ENCODE measurements around the gene TTLL8. TPM values are rescaled to one million over a fixed set of nuclear protein-coding genes. Genes with fewer than 3 reads are reported as not detected.

The TTLL8 gene
- total RNA-seq, 1 donor = not detected

GRCh38 chr22:50048061-50048765 is 9.9 kb downstream of the TTLL8 start:
- no peak overlapping the region for H3K4me3 ChIP-seq (ENCODE audit: low read depth, low read length)
- TF ChIP-seq CTCF (IDR thresholded peaks at IDR 0.05; ENCODE audit: insufficient read depth, low read length) = no peak
- no peak for DNase-seq (ENCODE audit: low read depth)

- TF ChIP-seq CTCF (IDR thresholded peaks at IDR 0.05; ENCODE audit: insufficient read depth, low read length) = no peak
These were observed 10.8 kb downstream of the TTLL8 start for GRCh38 chr22:50047346-50047745.

GRCh38 chr22:50046481-50047245 is 11.4 kb downstream of the TTLL8 start:
- no peak overlapping the region for H3K4me3 ChIP-seq (ENCODE audit: low read depth, low read length)
- no peak for DNase-seq (ENCODE audit: low read depth)
- TF ChIP-seq CTCF (IDR thresholded peaks at IDR 0.05; ENCODE audit: insufficient read depth, low read length) = no peak

More at GRCh38 chr22:50047346-50047745, 10.8 kb downstream of the TTLL8 start:
- H3K4me3 ChIP-seq (ENCODE audit: low read depth, low read length) = no peak overlapping the region
- no peak for DNase-seq (ENCODE audit: low read depth)

GRCh38 chr22:50046019-50046415 is 12.1 kb downstream of the TTLL8 start:
- DNase-seq (ENCODE audit: low read depth) = no peak
- no peak overlapping the region for H3K4me3 ChIP-seq (ENCODE audit: low read depth, low read length)
- TF ChIP-seq CTCF (IDR thresholded peaks at IDR 0.05; ENCODE audit: insufficient read depth, low read length) = no peak

GRCh38 chr22:50045211-50046018 is 12.7 kb downstream of the TTLL8 start:
- TF ChIP-seq CTCF (IDR thresholded peaks at IDR 0.05; ENCODE audit: insufficient read depth, low read length) = no peak
- H3K4me3 ChIP-seq (ENCODE audit: low read depth, low read length) = no peak overlapping the region
- no peak for DNase-seq (ENCODE audit: low read depth)

- no peak for TF ChIP-seq CTCF (IDR thresholded peaks at IDR 0.05; ENCODE audit: insufficient read depth, low read length)
- no peak overlapping the region for H3K4me3 ChIP-seq (ENCODE audit: low read depth, low read length)
These were observed 13.5 kb downstream of the TTLL8 start for GRCh38 chr22:50044485-50045118.

More at GRCh38 chr22:50044485-50045118, 13.5 kb downstream of the TTLL8 start:
- no peak for DNase-seq (ENCODE audit: low read depth)

All from fibroblast of the aortic adventitia (primary cell).